Stimulated activated CD4-positive, alpha-beta T cell treated with anti-CD3 and anti-CD28 coated beads, TNF-alpha, amount 100 ng/mL, for 24 hours (primary cell): ENCODE data around the gene SH3TC2.

Experiments
- DNase-seq, 3 experiments: peaks; one replicate each; pipeline ENCODE4 v3.0.0-alpha.2; 2020; ENCODE audit warnings: low read depth in 3 of 3

Gene SH3TC2

GRCh38 chr5:149028984-149029383 lies 33.9 kb downstream of the SH3TC2 start:
- DNase-seq, result no peak

- DNase-seq, result no peak
Observed at GRCh38 chr5:149028161-149028560, 34.7 kb downstream of the SH3TC2 start.

GRCh38 chr5:149027636-149028035 lies 35.2 kb downstream of the SH3TC2 start:
- DNase-seq, result no peak

- no peak for DNase-seq
Observed at GRCh38 chr5:149024943-149025342, 37.9 kb downstream of the SH3TC2 start.

- DNase-seq, result no peak
Observed at GRCh38 chr5:149024477-149024876, 38.4 kb downstream of the SH3TC2 start.

GRCh38 chr5:149022200-149022599 lies 40.7 kb downstream of the SH3TC2 start:
- DNase-seq, result no peak

- no peak for DNase-seq
Observed at GRCh38 chr5:149019679-149020078, 43.2 kb downstream of the SH3TC2 start.

GRCh38 chr5:149018909-149019443 lies 43.9 kb downstream of the SH3TC2 start:
- no peak for DNase-seq

GRCh38 chr5:149017636-149018035 lies 45.2 kb downstream of the SH3TC2 start:
- no peak for DNase-seq

- DNase-seq, result no peak
Observed at GRCh38 chr5:149015561-149015960, 47.3 kb downstream of the SH3TC2 start.

GRCh38 chr5:149015126-149015525 lies 47.7 kb downstream of the SH3TC2 start:
- DNase-seq, result no peak

GRCh38 chr5:149014571-149015031 lies 48.3 kb downstream of the SH3TC2 start:
- DNase-seq, result no peak

- DNase-seq, result no peak
Observed at GRCh38 chr5:149013796-149014195, 49.1 kb downstream of the SH3TC2 start.

GRCh38 chr5:149012350-149012749 lies 50.5 kb downstream of the SH3TC2 start:
- DNase-seq, result no peak

- no peak for DNase-seq
Observed at GRCh38 chr5:149011728-149012127, 51.1 kb downstream of the SH3TC2 start.

- DNase-seq, result no peak
Observed at GRCh38 chr5:149011084-149011483, 51.8 kb downstream of the SH3TC2 start.

- no peak for DNase-seq
Observed at GRCh38 chr5:149007174-149007573, 55.7 kb downstream of the SH3TC2 start.

- DNase-seq, result no peak
Observed at GRCh38 chr5:149006426-149006825, 56.4 kb downstream of the SH3TC2 start.

GRCh38 chr5:149005077-149005892 lies 57.6 kb downstream of the SH3TC2 start:
- no peak for DNase-seq

GRCh38 chr5:149004559-149004958 lies 58.3 kb downstream of the SH3TC2 start:
- no peak for DNase-seq

GRCh38 chr5:149002761-149003689 lies 59.8 kb downstream of the SH3TC2 start:
- no peak for DNase-seq

GRCh38 chr5:149002053-149002452 lies 60.8 kb downstream of the SH3TC2 start:
- no peak for DNase-seq
